RWPE2 (cell line): ENCODE measurements around the gene ZNF512.
A peak's percentile ranks its signal among the peaks of the same experiment; 100 is the strongest.
"Not testable (repeated sequence)": the region's sequence is repeated elsewhere in the genome, so short reads cannot be mapped to it uniquely, and the experiment has no call there.

Experiments
- ATAC-seq: fragments of 200-7000 bp; cut with Tn5 transposase; 3 replicates; pipeline ENCODE4 v1.9.1; 2021; ENCODE audit warnings: low read depth
- DNase-seq: peaks from one replicate; pipeline ENCODE4 v3.0.0-alpha.2; 2020; ENCODE audit warnings: low spot score
- H3K27ac ChIP-seq: fragments of 450-650 bp; 2 replicates; pipeline ENCODE4 v1.5.1; 2017; ENCODE audit warnings: mild to moderate bottlenecking; ENCODE audit not compliant: poor library complexity, severe bottlenecking
- H3K27me3 ChIP-seq: fragments of 250-450 bp; sonication (Bioruptor Pico); 2 replicates; pipeline ENCODE4 v1.5.1; 2021; ENCODE audit warnings: mild to moderate bottlenecking, moderate library complexity; ENCODE audit not compliant: insufficient read depth, poor library complexity, severe bottlenecking
- H3K36me3 ChIP-seq: fragments of 250-450 bp; sonication (Bioruptor Pico); 2 replicates; pipeline ENCODE4 v1.5.1; 2020; ENCODE audit warnings: low read depth, mild to moderate bottlenecking, moderate library complexity
- H3K4me1 ChIP-seq: fragments of 250-450 bp; sonication (Bioruptor Pico); 2 replicates; pipeline ENCODE4 v1.5.1; 2021; ENCODE audit warnings: mild to moderate bottlenecking, moderate library complexity; ENCODE audit not compliant: insufficient read depth, poor library complexity, severe bottlenecking
- H3K4me3 ChIP-seq: fragments of 250-450 bp; sonication (Bioruptor Pico); 2 replicates; pipeline ENCODE4 v1.5.1; 2021; ENCODE audit warnings: mild to moderate bottlenecking, moderate library complexity; ENCODE audit not compliant: severe bottlenecking
- H3K9me3 ChIP-seq: fragments of 250-450 bp; sonication (Bioruptor Pico); 2 replicates; pipeline ENCODE4 v1.5.1; 2021; ENCODE audit warnings: mild to moderate bottlenecking, moderate library complexity; ENCODE audit not compliant: severe bottlenecking
- TF ChIP-seq, protein P1 (sequence below): fragments of 450-650 bp; IDR thresholded peaks from one replicate; pipeline ENCODE4 v1.5.1; 2017; ENCODE audit warnings: mild to moderate bottlenecking, moderate library complexity; ENCODE audit not compliant: poor library complexity, severe bottlenecking

Gene ZNF512

GRCh38 chr2:27545348-27546141 is 37.3 kb upstream of the ZNF512 start:
- TF ChIP-seq, protein P1, sequence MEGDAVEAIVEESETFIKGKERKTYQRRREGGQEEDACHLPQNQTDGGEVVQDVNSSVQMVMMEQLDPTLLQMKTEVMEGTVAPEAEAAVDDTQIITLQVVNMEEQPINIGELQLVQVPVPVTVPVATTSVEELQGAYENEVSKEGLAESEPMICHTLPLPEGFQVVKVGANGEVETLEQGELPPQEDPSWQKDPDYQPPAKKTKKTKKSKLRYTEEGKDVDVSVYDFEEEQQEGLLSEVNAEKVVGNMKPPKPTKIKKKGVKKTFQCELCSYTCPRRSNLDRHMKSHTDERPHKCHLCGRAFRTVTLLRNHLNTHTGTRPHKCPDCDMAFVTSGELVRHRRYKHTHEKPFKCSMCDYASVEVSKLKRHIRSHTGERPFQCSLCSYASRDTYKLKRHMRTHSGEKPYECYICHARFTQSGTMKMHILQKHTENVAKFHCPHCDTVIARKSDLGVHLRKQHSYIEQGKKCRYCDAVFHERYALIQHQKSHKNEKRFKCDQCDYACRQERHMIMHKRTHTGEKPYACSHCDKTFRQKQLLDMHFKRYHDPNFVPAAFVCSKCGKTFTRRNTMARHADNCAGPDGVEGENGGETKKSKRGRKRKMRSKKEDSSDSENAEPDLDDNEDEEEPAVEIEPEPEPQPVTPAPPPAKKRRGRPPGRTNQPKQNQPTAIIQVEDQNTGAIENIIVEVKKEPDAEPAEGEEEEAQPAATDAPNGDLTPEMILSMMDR, result no peak
- no peak for DNase-seq
- ATAC-seq, result peak; percentile 79

GRCh38 chr2:27549303-27549702 is 33.5 kb upstream of the ZNF512 start:
- H3K4me1 ChIP-seq, result no peaks in the 10 kb centered on the region
- TF ChIP-seq, protein P1, result no peak
- no peaks in the 10 kb centered on the region for H3K27me3 ChIP-seq
- ATAC-seq (no peak), DNase-seq (no peak)
- no peak overlapping the region for H3K27ac ChIP-seq
- no peaks in the 10 kb centered on the region for H3K36me3 ChIP-seq
- H3K4me3 ChIP-seq, result no peak overlapping the region
- no peaks in the 10 kb centered on the region for H3K9me3 ChIP-seq

More at GRCh38 chr2:27545348-27546141, 37.3 kb upstream of the ZNF512 start:
- Histone ChIP-seq H3K9me3 (no peaks in the 10 kb centered on the region), H3K4me1 (no peaks in the 10 kb centered on the region), H3K27me3 (no peaks in the 10 kb centered on the region), H3K36me3 (no peaks in the 10 kb centered on the region), H3K27ac (peak overlapping the region; percentile 13), H3K4me3 (no peak overlapping the region)

GRCh38 chr2:27551514-27551913 is 31.3 kb upstream of the ZNF512 start:
- Histone ChIP-seq H3K27ac (no peak overlapping the region), H3K27me3 (no peaks in the 10 kb centered on the region), H3K4me1 (no peaks in the 10 kb centered on the region), H3K36me3 (no peaks in the 10 kb centered on the region), H3K9me3 (no peaks in the 10 kb centered on the region), H3K4me3 (no peak overlapping the region)
- no peak for DNase-seq
- TF ChIP-seq, protein P1, result no peak
- ATAC-seq, result no peak

DNA sequence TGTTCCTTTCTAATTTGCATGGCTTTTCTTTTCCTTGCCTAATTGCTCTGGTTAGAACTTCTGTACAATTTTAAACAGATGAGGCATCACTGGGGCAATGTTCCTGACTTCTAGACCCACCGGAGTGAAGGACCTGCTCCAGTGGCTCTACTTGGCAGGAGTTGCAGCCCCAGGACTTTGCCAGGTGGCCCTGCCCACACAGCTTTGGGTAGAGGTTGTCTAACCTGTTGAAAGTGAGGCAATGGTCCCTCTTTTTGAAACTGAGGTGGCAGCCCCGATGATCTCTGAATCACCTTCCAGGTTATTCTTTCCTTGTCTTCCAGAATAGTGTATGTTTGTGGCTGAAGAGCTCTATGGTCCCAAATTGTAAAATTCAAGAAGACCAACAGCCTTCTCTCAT is 29.9 kb upstream of the ZNF512 start:
- H3K4me1 ChIP-seq, result no peaks in the 10 kb centered on the region
- H3K9me3 ChIP-seq, result no peaks in the 10 kb centered on the region
- no peaks in the 10 kb centered on the region for H3K36me3 ChIP-seq
- no peak overlapping the region for H3K27ac ChIP-seq
- no peak overlapping the region for H3K4me3 ChIP-seq
- no peaks in the 10 kb centered on the region for H3K27me3 ChIP-seq
- no peak for ATAC-seq
- TF ChIP-seq, protein P1, result no peak
- no peak for DNase-seq

GRCh38 chr2:27554451-27554850 is 28.4 kb upstream of the ZNF512 start:
- H3K4me3 ChIP-seq, result not testable (repeated sequence)

More at GRCh38 chr2:27554451-27554850, 28.4 kb upstream of the ZNF512 start:
- H3K27ac ChIP-seq, H3K9me3 ChIP-seq, H3K4me1 ChIP-seq, H3K36me3 ChIP-seq, ATAC-seq, DNase-seq, H3K27me3 ChIP-seq: not testable (repeated sequence)
